ENCODE results near the gene NPHS2. TPM values are rescaled to one million over a fixed set of nuclear protein-coding genes. Genes with fewer than 3 reads are reported as not detected.

NPHS2 gene
- total and polyA plus RNA-seq, 2 donors (not counting 3 experiments of a cell fraction or from before 2014, with no cell fraction given), result not detected

DNA sequence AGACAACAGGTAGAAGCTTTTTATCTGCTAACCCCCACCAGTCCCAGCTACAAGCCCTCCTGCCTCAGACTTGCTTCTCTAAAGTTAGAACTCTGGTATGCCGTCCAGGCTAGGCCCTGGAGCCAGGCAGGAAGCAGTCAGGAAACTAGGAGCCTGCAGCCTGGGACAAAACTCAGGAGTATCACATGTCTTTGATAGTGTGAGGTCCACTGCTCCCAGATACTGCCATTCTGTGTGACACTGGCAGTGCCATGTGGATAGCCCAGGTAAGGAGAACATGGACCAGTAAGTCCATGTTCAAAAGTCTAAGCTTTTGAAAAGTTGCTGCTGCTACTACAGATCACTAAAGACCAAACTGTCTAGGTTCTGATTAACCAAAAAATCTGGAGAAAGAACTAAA is 45.4 kb downstream of the NPHS2 start:
- dilution Hi-C loops (cut with MboI; ENCODE audit: extremely low pct_ligation_motif_present, low sequenced_read_pairs), result no loop called here
- FAIRE-seq, result no peak

More for the DNA sequence above, 45.4 kb downstream of the NPHS2 start:
- no peak for TF ChIP-seq GATA2 (IDR thresholded peaks at IDR 0.05; ENCODE audit: insufficient read depth, insufficient read length, low read depth, low read length)
- TF ChIP-seq, protein P1, sequence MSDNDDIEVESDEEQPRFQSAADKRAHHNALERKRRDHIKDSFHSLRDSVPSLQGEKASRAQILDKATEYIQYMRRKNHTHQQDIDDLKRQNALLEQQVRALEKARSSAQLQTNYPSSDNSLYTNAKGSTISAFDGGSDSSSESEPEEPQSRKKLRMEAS (IDR thresholded peaks at IDR 0.05; ENCODE audit: insufficient read depth, insufficient read length), result no peak
- no peak for TF ChIP-seq POLR2A (IDR thresholded peaks at IDR 0.05; ENCODE audit: low read depth, low read length)
- no peak for TF ChIP-seq MYC (IDR thresholded peaks at IDR 0.05; ENCODE audit: low read depth, low read length)
- no peak for TF ChIP-seq POLR2AphosphoS5 (IDR thresholded peaks at IDR 0.05; ENCODE audit: insufficient read depth, low read depth, low read length)
- TF ChIP-seq, protein P2, sequence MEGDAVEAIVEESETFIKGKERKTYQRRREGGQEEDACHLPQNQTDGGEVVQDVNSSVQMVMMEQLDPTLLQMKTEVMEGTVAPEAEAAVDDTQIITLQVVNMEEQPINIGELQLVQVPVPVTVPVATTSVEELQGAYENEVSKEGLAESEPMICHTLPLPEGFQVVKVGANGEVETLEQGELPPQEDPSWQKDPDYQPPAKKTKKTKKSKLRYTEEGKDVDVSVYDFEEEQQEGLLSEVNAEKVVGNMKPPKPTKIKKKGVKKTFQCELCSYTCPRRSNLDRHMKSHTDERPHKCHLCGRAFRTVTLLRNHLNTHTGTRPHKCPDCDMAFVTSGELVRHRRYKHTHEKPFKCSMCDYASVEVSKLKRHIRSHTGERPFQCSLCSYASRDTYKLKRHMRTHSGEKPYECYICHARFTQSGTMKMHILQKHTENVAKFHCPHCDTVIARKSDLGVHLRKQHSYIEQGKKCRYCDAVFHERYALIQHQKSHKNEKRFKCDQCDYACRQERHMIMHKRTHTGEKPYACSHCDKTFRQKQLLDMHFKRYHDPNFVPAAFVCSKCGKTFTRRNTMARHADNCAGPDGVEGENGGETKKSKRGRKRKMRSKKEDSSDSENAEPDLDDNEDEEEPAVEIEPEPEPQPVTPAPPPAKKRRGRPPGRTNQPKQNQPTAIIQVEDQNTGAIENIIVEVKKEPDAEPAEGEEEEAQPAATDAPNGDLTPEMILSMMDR (IDR thresholded peaks at IDR 0.05; ENCODE audit: extremely low read depth in 1 of 2, insufficient read depth in 1 of 2, low read depth in 1 of 2, low read length in 2 of 2), result no peak
- TF ChIP-seq EZH2 (IDR thresholded peaks at IDR 0.05; ENCODE audit: borderline replicate concordance, low read depth, low read length, severe bottlenecking), result no peak
- no peak for TF ChIP-seq FOS (IDR thresholded peaks at IDR 0.05; ENCODE audit: borderline replicate concordance, insufficient read depth, low read length)
- no peak for TF ChIP-seq JUN (IDR thresholded peaks at IDR 0.05; ENCODE audit: borderline replicate concordance, insufficient read depth, insufficient read length, low read depth)
- intact Hi-C loops (cut with micrococcal nuclease), result no loop called here
- Histone ChIP-seq H3K4me2 (ENCODE audit: insufficient read depth, low read length) (no peak overlapping the region), H3K27me3 (ENCODE audit: control insufficient read depth in 2 of 2, insufficient read depth in 2 of 2, low read length in 2 of 2) (no peaks in the 10 kb centered on the region), H3K79me2 (ENCODE audit: control insufficient read depth, insufficient read depth, low read length) (no peaks in the 10 kb centered on the region), H3K36me3 (ENCODE audit: control insufficient read depth in 2 of 2, extremely low read depth in 1 of 2, insufficient read depth in 2 of 2, low read length in 2 of 2) (no peaks in the 10 kb centered on the region), H3K27ac (ENCODE audit: insufficient read depth, low read depth, low read length) (no peak overlapping the region), H2AFZ (ENCODE audit: low read depth, low read length) (no peak overlapping the region), H4K20me1 (replicated peaks; ENCODE audit: control insufficient read depth, extremely low read depth, insufficient read depth, low read length) (no peaks in the 10 kb centered on the region), H3K9me1 (replicated peaks; ENCODE audit: control insufficient read depth, extremely low read depth, insufficient read depth, low read length) (no peaks in the 10 kb centered on the region), H3K4me3 (replicated peaks in 1 of 3; ENCODE audit: insufficient read depth in 1 of 3, low read depth in 1 of 3, low read length in 3 of 3) (no peak overlapping the region), H3K9ac (replicated peaks; ENCODE audit: extremely low read depth, insufficient read depth, low read length) (no peak overlapping the region), H3K9me3 (replicated peaks; ENCODE audit: control insufficient read depth, insufficient read depth, low read length) (no peaks in the 10 kb centered on the region), H3K4me1 (ENCODE audit: control insufficient read depth, extremely low read depth, insufficient read depth, low read length) (no peaks in the 10 kb centered on the region)
- no TSS peak for BruUV-seq (replicated peaks)
- no peak for DNase-seq (ENCODE audit: low read depth, low spot score)
- POLR2A ChIA-PET, result no interaction called here
- CTCF ChIA-PET, result no interaction called here
